Psoas muscle (tissue), 8 donors: ENCODE data around the gene C13orf46. TPM values are rescaled to one million over a fixed set of nuclear protein-coding genes. Genes with fewer than 3 reads are reported as not detected.
A peak's percentile ranks its signal among the peaks of the same experiment; 100 is the strongest.

Source experiments
- ATAC-seq, 4 donors: fragments of 200-7000 bp; cut with Tn5 transposase; one replicate each; pipeline ENCODE4 v1.9.1; 2020; ENCODE audit warnings: moderate library complexity in 3 of 4, mild to moderate bottlenecking in 2 of 4
- DNase-seq, 2 donors: peaks; one replicate each; pipeline ENCODE4 v3.0.0-alpha.2; 2020
- H3K27ac ChIP-seq: fragments of 200-600 bp; one replicate; pipeline ENCODE4 v1.8.0; 2022
- H3K27me3 ChIP-seq, 3 donors: fragments of 200-600 bp in 1 of 3; one replicate each; pipeline versions ENCODE4 v1.6.1 to v1.8.0; 2013 to 2022; ENCODE audit warnings: low read length in 2 of 3, mild to moderate bottlenecking in 2 of 3, moderate library complexity in 1 of 3; ENCODE audit not compliant: insufficient read depth in 3 of 3
- H3K36me3 ChIP-seq, 2 donors: fragments of 200-600 bp in 1 of 2; one replicate each; pipeline versions ENCODE4 v1.6.1 to v1.8.0; 2013 to 2022; ENCODE audit warnings: low read depth in 1 of 2, mild to moderate bottlenecking in 1 of 2, moderate library complexity in 1 of 2; ENCODE audit not compliant: insufficient read depth in 1 of 2
- H3K4me1 ChIP-seq: fragments of 200-600 bp; one replicate; pipeline ENCODE4 v1.8.0; 2022
- H3K4me3 ChIP-seq: fragments of 200-600 bp; one replicate; pipeline ENCODE4 v1.8.0; 2022; ENCODE audit warnings: mild to moderate bottlenecking
- H3K9me3 ChIP-seq: fragments of 200-600 bp; one replicate; pipeline ENCODE4 v1.8.0; 2022
- CTCF ChIP-seq: fragments of 200-600 bp; IDR thresholded peaks from one replicate; pipeline ENCODE4 v1.8.0; 2022; ENCODE audit warnings: antibody characterized with exemption
- WGBS, 3 donors: extraction: QIAGEN DNeasy Blood & Tissue Kit; methylation state at CpG; one replicate each; pipeline versions ENCODE4 v1.1.6 to v1.1.7; 2013; 5-methylcytosine and 5-hydroxymethylcytosine counted together
- intact Hi-C, 2 donors: fragments of 100-400 bp; cut with DNase I; formaldehyde crosslinking; loops; one replicate each; pipeline versions ENCODE4 v1.11.0 to v1.14.2; 2022
- polyA plus RNA-seq, 3 donors: library from polyadenylated mRNA; stranded (reverse); fragments of 200-250 nt; gene quantifications; one replicate each; pipeline ENCODE4 v1.2.3, GENCODE V29; 2013
- total RNA-seq, 4 donors: library from RNA; stranded (reverse); fragmentation: NEBNext Ultra II Directional in 2 of 4; extraction: Animal tissue kit (Norgen Biotek cat#: 25700) in 2 of 4; gene quantifications; one replicate each; pipeline versions ENCODE4 v1.2.1 to v1.2.4, GENCODE V29; 2021 to 2023
- donor health status: healthy with polysubstance abuse.
- donor health status: DM: no; HTN: no; CAD: no; lungs with moderate emphysema.
- donor health status: Bipolar disorder and iron deficiency.
- donor health status: healthy.
- donor health status: DM: yes; HTN: yes; CAD: no.
- donor health status: DM: no; HTN: no; CAD: no.
- donor health status: DM: no; HTN: no; CAD: no.
- donor health status: DM: yes; HTN: yes; CAD: no.

The C13orf46 gene
- total and polyA plus RNA-seq, 7 donors = 0.14 to 2.5 (median 0.57) TPM; not detected in 1

GRCh38 chr13:113937527-113938180 is 36.2 kb downstream of the C13orf46 start:
- no peaks in the 10 kb centered on the region for H3K4me1 ChIP-seq
- WGBS, 3 donors = 70 to 74% (median 74%) methylated on average over 20 of the region's 20 CpGs
- no peak overlapping the region for H3K27ac ChIP-seq
- no peaks in the 10 kb centered on the region for H3K36me3 ChIP-seq
- intact Hi-C loops = no loop called here
- TF ChIP-seq CTCF = no peak
- no peak overlapping the region for H3K4me3 ChIP-seq
- no peak for DNase-seq
- H3K27me3 ChIP-seq = peaks cover 0 to 25% (median 0%) of the 10 kb centered on the region in 3 donors
- ATAC-seq = no peak
- no peaks in the 10 kb centered on the region for H3K9me3 ChIP-seq

- WGBS, 3 donors = 79 to 87% (median 87%) methylated on average over 12 of the region's 12 CpGs
- DNase-seq (no peak), ATAC-seq (no peak)
- Histone ChIP-seq H3K27me3 (peaks cover 0 to 25% (median 0%) of the 10 kb centered on the region in 3 donors), H3K36me3 (no peaks in the 10 kb centered on the region), H3K4me1 (no peaks in the 10 kb centered on the region), H3K4me3 (no peak overlapping the region), H3K27ac (no peak overlapping the region), H3K9me3 (no peaks in the 10 kb centered on the region)
- TF ChIP-seq CTCF = no peak
- intact Hi-C loops = no loop called here
Measured at GRCh38 chr13:113937073-113937472, 36.8 kb downstream of the C13orf46 start.

GRCh38 chr13:113936166-113936965 is 37.5 kb downstream of the C13orf46 start:
- DNase-seq = no peak
- Histone ChIP-seq H3K27me3 (peaks cover 0 to 21% (median 0%) of the 10 kb centered on the region in 3 donors), H3K4me3 (no peak overlapping the region), H3K4me1 (no peaks in the 10 kb centered on the region), H3K27ac (no peak overlapping the region), H3K36me3 (no peaks in the 10 kb centered on the region), H3K9me3 (no peaks in the 10 kb centered on the region)
- WGBS, 3 donors = 76 to 84% (median 81%) methylated on average over 25 of the region's 25 CpGs
- no peak for TF ChIP-seq CTCF
- intact Hi-C loops = no loop called here
- ATAC-seq = no peak

- intact Hi-C loops = no loop called here
- WGBS, 3 donors = 57 to 64% (median 61%) methylated on average over 21 of the region's 21 CpGs
- H3K4me1 ChIP-seq = peaks cover 4% of the 10 kb centered on the region
Measured at GRCh38 chr13:113935001-113935844, 38.7 kb downstream of the C13orf46 start.

More at GRCh38 chr13:113935001-113935844, 38.7 kb downstream of the C13orf46 start:
- no peak for TF ChIP-seq CTCF
- ATAC-seq (no peak), DNase-seq (peak in 1 of 2 donors; percentile 37)
- Histone ChIP-seq H3K27ac (no peak overlapping the region), H3K27me3 (peaks cover 0 to 21% (median 0%) of the 10 kb centered on the region in 3 donors), H3K4me3 (no peak overlapping the region), H3K9me3 (no peaks in the 10 kb centered on the region), H3K36me3 (no peaks in the 10 kb centered on the region)
